Skeletal muscle satellite cell (primary cell): ENCODE measurements around the gene FBXO2.

Experiments
- H3K27me3 ChIP-seq: 2 replicates; pipeline ENCODE4 v1.7.0; 2013; ENCODE audit warnings: low read length; ENCODE audit not compliant: control insufficient read depth, insufficient read depth
- H3K36me3 ChIP-seq: 2 replicates; pipeline ENCODE4 v1.7.0; 2013; ENCODE audit warnings: mild to moderate bottlenecking, control low read depth, low read length; ENCODE audit not compliant: insufficient read depth
- H3K4me1 ChIP-seq: 2 replicates; pipeline ENCODE4 v1.7.0; 2013; ENCODE audit warnings: low read length; ENCODE audit not compliant: control insufficient read depth, insufficient read depth
- H3K4me2 ChIP-seq: 2 replicates; pipeline ENCODE4 v1.7.0; 2013; ENCODE audit warnings: mild to moderate bottlenecking, low read length
- H3K4me3 ChIP-seq: 2 replicates; pipeline ENCODE4 v1.7.0; 2013; ENCODE audit warnings: low read length
- H3K9ac ChIP-seq: 2 replicates; pipeline ENCODE4 v1.7.0; 2013; ENCODE audit warnings: mild to moderate bottlenecking, low read depth, low read length, moderate library complexity
- H3K9me3 ChIP-seq: replicated peaks from 2 replicates; pipeline ENCODE4 v1.7.0; 2013; ENCODE audit warnings: mild to moderate bottlenecking, control low read depth, low read length

FBXO2 gene

DNA sequence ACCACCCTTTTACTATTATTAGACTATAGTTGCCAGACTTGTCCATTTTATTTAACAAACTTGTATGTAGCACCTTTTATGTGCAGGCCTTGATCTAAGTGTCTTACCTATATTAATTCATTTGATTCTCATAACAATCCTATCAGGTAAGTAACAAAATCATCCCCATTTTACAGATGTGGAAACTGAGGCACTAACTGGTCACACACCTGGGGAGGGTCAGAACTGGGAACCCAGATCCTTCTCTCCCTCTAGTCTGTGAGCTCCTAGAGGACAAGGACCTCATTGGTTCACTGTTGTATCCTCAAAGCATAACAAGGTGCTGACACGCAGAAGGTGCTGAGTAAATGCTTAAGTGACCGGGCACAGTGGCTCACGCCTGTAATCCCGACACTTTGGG lies 14.9 kb downstream of the FBXO2 start:
- no peaks in the 10 kb centered on the region for H3K4me1 ChIP-seq
- H3K4me2 ChIP-seq = no peak overlapping the region
- H3K27me3 ChIP-seq = peaks cover 45% of the 10 kb centered on the region
- no peaks in the 10 kb centered on the region for H3K9me3 ChIP-seq
- H3K36me3 ChIP-seq = no peaks in the 10 kb centered on the region
- no peak overlapping the region for H3K4me3 ChIP-seq
- H3K9ac ChIP-seq = no peak overlapping the region

- no peak overlapping the region for H3K4me2 ChIP-seq
- H3K4me3 ChIP-seq = no peak overlapping the region
- H3K9me3 ChIP-seq = no peaks in the 10 kb centered on the region
- no peaks in the 10 kb centered on the region for H3K4me1 ChIP-seq
- peaks cover 43% of the 10 kb centered on the region for H3K27me3 ChIP-seq
- no peaks in the 10 kb centered on the region for H3K36me3 ChIP-seq
- no peak overlapping the region for H3K9ac ChIP-seq
Observed at GRCh38 chr1:11638121-11638520, 16.1 kb downstream of the FBXO2 start.

DNA sequence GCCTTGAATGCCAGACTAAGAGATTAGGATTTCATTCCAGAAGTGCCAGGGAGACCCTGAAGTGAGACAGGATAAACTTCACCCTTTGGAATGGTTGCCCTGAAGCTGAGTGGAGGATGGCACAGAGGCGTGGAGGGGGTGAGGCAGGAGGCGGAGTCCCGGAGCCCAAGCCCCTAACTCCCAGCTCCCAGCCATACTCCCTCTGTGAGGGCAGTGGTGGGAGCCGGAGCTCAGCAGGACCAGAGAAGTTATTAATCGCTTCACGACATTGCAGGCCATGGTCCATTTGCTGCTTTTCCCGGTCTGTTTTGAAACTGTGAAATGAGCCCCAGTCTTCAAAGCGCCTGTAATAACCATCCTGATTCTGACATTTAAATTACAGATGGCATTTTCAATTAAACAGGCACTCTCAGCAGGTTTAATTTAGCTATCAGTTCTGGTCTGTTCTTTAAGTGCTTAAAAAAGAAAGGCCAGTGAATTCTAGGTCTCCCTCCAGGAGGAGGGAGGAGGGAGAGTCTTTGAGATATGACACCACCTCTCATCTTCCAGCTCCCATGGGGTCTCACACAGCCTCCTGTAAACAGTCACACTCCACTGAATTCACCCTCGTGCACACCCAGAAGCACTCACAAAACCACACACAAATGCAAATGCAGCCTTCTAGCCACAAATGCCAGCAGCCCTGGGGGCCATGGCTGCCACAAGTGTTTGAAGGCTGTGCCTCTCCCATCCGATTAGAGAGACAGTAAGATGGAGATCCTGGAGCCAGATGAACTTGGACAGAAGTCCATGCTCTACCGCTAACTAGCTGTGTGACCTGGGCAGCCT lies 19.6 kb downstream of the FBXO2 start:
- Histone ChIP-seq H3K9me3 (no peaks in the 10 kb centered on the region), H3K36me3 (no peaks in the 10 kb centered on the region), H3K4me3 (no peak overlapping the region), H3K9ac (no peak overlapping the region), H3K4me2 (no peak overlapping the region), H3K4me1 (no peaks in the 10 kb centered on the region), H3K27me3 (peaks cover 49% of the 10 kb centered on the region)

DNA sequence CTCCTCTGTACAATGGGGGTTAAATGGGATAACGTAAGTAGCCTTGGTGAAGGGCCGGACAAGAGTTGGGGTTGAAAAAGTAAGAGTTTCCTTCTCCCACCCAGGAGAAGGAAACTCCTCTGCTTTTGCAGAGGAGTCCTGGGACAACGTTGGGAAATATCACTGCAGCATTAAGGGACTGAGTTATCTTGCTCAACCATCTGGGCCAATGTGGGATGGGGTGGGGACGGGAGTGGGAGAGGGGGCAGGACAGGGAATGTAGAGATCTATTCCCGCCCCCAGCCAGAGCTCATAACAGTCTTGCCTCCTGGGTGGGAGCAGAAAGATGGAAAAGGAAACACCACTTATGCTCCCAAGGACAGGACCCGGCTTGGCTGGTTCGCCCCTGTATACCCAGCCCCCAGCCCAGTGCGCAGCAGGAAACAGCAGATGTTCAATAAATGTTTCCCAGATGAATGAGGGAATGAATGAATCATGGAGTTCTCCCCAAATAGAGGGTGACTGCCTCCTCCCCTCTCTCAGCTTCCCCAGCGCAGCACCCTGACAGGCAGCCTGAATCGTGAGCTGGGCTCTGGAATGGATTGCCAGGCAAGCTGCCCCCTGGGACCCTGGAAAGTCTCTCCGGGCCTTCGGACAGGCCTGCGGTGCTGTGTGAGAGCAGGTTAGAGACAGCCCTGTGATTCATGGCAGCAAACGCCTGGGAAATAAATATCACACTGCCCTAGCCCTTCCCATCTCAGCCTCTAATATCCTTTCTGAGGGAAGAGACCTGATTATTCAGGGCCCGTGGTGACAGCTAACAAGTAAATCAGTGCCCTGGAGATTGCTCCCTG lies 24.8 kb downstream of the FBXO2 start:
- no peak overlapping the region for H3K4me2 ChIP-seq
- H3K9ac ChIP-seq = no peak overlapping the region
- peaks cover 34% of the 10 kb centered on the region for H3K27me3 ChIP-seq
- no peaks in the 10 kb centered on the region for H3K36me3 ChIP-seq
- H3K4me3 ChIP-seq = no peak overlapping the region
- H3K4me1 ChIP-seq = no peaks in the 10 kb centered on the region
- no peaks in the 10 kb centered on the region for H3K9me3 ChIP-seq

- H3K9me3 ChIP-seq = no peaks in the 10 kb centered on the region
- peaks cover 32% of the 10 kb centered on the region for H3K27me3 ChIP-seq
- no peak overlapping the region for H3K4me2 ChIP-seq
- no peaks in the 10 kb centered on the region for H3K36me3 ChIP-seq
- no peak overlapping the region for H3K4me3 ChIP-seq
- H3K4me1 ChIP-seq = no peaks in the 10 kb centered on the region
- H3K9ac ChIP-seq = no peak overlapping the region
Observed at GRCh38 chr1:11628767-11629166, 25.5 kb downstream of the FBXO2 start.

GRCh38 chr1:11626551-11626950 lies 27.7 kb downstream of the FBXO2 start:
- Histone ChIP-seq H3K36me3 (no peaks in the 10 kb centered on the region), H3K9ac (no peak overlapping the region), H3K27me3 (peaks cover 31% of the 10 kb centered on the region), H3K9me3 (no peaks in the 10 kb centered on the region), H3K4me3 (no peak overlapping the region), H3K4me1 (no peaks in the 10 kb centered on the region), H3K4me2 (no peak overlapping the region)

- no peaks in the 10 kb centered on the region for H3K9me3 ChIP-seq
- peaks cover 24% of the 10 kb centered on the region for H3K27me3 ChIP-seq
- H3K4me1 ChIP-seq = no peaks in the 10 kb centered on the region
- H3K4me3 ChIP-seq = no peak overlapping the region
- H3K4me2 ChIP-seq = no peak overlapping the region
- H3K36me3 ChIP-seq = no peaks in the 10 kb centered on the region
- no peak overlapping the region for H3K9ac ChIP-seq
Observed at GRCh38 chr1:11623702-11624101, 30.5 kb downstream of the FBXO2 start.

DNA sequence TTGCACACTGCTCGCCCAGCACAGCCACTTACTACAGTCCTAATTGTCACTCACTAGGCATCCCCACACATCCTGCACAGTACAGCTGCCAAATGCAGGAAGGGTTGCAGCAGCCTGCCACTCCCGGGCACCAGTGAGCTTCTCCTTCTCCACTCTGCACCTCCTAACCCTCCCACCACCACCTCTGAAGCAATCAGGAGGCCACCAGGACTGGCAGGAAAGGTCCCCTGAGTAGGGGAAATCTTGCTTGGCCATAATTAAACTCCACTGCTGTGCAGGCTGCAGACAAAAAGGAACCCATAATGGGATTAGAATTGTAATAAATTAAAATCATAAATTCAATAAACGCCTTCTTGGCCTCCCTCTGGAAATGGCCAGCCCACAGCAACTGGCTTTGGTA lies 31.8 kb downstream of the FBXO2 start:
- Histone ChIP-seq H3K27me3 (peaks cover 34% of the 10 kb centered on the region), H3K4me3 (no peak overlapping the region), H3K9me3 (no peaks in the 10 kb centered on the region), H3K4me2 (no peak overlapping the region), H3K4me1 (no peaks in the 10 kb centered on the region), H3K36me3 (no peaks in the 10 kb centered on the region), H3K9ac (no peak overlapping the region)

DNA sequence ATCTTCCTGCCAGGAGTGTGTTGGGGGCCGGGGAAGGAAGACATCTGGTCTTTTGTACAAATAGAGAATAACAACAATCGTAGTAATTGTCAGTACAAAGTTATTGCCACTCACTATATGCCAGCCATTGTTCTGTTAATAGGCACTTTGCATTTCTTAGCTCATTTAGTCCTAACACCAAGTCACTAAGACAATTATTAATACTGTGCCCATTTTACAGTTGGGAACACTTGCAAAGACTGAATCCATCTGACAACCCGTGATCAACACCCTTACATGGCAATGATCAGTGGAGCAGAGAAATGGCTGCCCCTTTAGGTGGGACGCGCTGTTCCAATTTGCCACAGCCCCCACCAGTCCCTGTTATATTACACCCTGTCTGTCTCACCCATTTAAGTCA lies 33.3 kb downstream of the FBXO2 start:
- no peaks in the 10 kb centered on the region for H3K4me1 ChIP-seq
- H3K4me3 ChIP-seq = no peak overlapping the region
- no peaks in the 10 kb centered on the region for H3K36me3 ChIP-seq
- H3K4me2 ChIP-seq = no peak overlapping the region
- H3K27me3 ChIP-seq = peaks cover 45% of the 10 kb centered on the region
- no peak overlapping the region for H3K9ac ChIP-seq
- no peaks in the 10 kb centered on the region for H3K9me3 ChIP-seq

GRCh38 chr1:11620405-11620804 lies 33.8 kb downstream of the FBXO2 start:
- no peak overlapping the region for H3K4me3 ChIP-seq
- H3K4me1 ChIP-seq = no peaks in the 10 kb centered on the region
- H3K9ac ChIP-seq = no peak overlapping the region
- H3K4me2 ChIP-seq = no peak overlapping the region
- H3K9me3 ChIP-seq = no peaks in the 10 kb centered on the region
- H3K27me3 ChIP-seq = peaks cover 40% of the 10 kb centered on the region
- H3K36me3 ChIP-seq = no peaks in the 10 kb centered on the region

DNA sequence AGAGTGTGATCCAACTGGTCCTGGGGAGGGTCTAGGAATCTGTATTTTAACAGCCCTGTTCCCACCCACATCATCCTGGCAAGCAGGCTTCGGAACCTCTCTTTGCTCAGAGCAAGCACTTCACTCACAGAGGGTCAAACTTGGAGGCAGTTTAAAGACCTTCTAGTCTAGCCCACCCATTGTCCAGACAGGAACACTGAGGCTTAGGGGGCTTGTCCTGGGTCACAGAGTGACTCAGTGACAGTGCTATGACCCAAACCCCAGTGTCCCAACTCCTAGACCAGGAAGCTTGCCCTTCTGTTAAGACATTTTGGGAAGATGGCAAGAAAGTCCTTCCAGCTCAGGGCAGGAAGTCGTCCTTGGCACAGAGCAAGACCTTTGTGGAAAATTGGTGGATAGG lies 36.5 kb downstream of the FBXO2 start:
- Histone ChIP-seq H3K9me3 (no peaks in the 10 kb centered on the region), H3K27me3 (peaks cover 41% of the 10 kb centered on the region), H3K4me2 (no peak overlapping the region), H3K36me3 (no peaks in the 10 kb centered on the region), H3K4me1 (no peaks in the 10 kb centered on the region), H3K9ac (no peak overlapping the region), H3K4me3 (no peak overlapping the region)
